AG04450 (cell line): Measurements from ENCODE around the gene EID2B. TPM values are rescaled to one million over a fixed set of nuclear protein-coding genes. Genes with fewer than 3 reads are reported as not detected.

Experiments used
- CTCF ChIA-PET: fragments of 300-600, 350-600 bp; formaldehyde crosslinking; extraction: SDS; loops from one replicate; lab custom pipeline; 2022; ENCODE audit warnings: antibody characterized with exemption, inconsistent platforms; lab: Charles Lee
- POLR2A ChIA-PET: fragments of 350-600 bp; formaldehyde crosslinking; extraction: SDS; loops from one replicate; lab custom pipeline; 2021; ENCODE audit warnings: antibody characterized with exemption, inconsistent platforms; lab: Yijun Ruan, JAX
- DNase-seq: peaks from one replicate; pipeline ENCODE4 v3.0.0-alpha.2; 2011; ENCODE audit warnings: low read depth, low spot score
- H3K27ac ChIP-seq: one replicate; pipeline ENCODE4 v1.5.1; 2012; ENCODE audit warnings: low read depth, low read length, control low read depth
- H3K27me3 ChIP-seq: one replicate; pipeline ENCODE4 v1.6.0; 2012; ENCODE audit warnings: low read length; ENCODE audit not compliant: control insufficient read depth, insufficient read depth
- H3K4me3 ChIP-seq: 2 replicates; pipeline ENCODE4 v1.5.1; 2011; ENCODE audit warnings: mild to moderate bottlenecking, low read depth, low read length, control low read depth
- H3K9me3 ChIP-seq: 2 replicates; pipeline ENCODE4 v1.5.1; 2012; ENCODE audit warnings: low read length; ENCODE audit not compliant: control insufficient read depth, insufficient read depth
- polyA plus RNA-seq: library from polyadenylated mRNA; depleted of rRNA; stranded (reverse); fragments of >200 nt; gene quantifications from 2 replicates; pipeline ENCODE4 v1.2.3, GENCODE V29; 2011
- TF ChIP-seq, protein P1 (sequence below): IDR thresholded peaks from 2 replicates; pipeline ENCODE4 v1.5.1; 2011; ENCODE audit warnings: low read depth, low read length, control low read depth, inconsistent platforms

Gene EID2B
- polyA plus RNA-seq, 1 experiment, result 3.1 TPM

- ChIA-PET POLR2A (interaction anchor here (1.2 kb wide), 1 partner anchor 71 kb away, joined by 4 read pairs; the partner anchor contains the start of gene RPS16), CTCF (interaction anchor here (0.6 kb wide), 1 partner anchor 34 kb away, joined by 3 read pairs; no protein-coding TSS in a partner anchor)
Measured at GRCh38 chr19:39506598-39506943, 26.1 kb downstream of the EID2B start.

GRCh38 chr19:39502640-39503417 is 29.8 kb downstream of the EID2B start:
- H3K27ac ChIP-seq, result no peak overlapping the region
- TF ChIP-seq, protein P1, sequence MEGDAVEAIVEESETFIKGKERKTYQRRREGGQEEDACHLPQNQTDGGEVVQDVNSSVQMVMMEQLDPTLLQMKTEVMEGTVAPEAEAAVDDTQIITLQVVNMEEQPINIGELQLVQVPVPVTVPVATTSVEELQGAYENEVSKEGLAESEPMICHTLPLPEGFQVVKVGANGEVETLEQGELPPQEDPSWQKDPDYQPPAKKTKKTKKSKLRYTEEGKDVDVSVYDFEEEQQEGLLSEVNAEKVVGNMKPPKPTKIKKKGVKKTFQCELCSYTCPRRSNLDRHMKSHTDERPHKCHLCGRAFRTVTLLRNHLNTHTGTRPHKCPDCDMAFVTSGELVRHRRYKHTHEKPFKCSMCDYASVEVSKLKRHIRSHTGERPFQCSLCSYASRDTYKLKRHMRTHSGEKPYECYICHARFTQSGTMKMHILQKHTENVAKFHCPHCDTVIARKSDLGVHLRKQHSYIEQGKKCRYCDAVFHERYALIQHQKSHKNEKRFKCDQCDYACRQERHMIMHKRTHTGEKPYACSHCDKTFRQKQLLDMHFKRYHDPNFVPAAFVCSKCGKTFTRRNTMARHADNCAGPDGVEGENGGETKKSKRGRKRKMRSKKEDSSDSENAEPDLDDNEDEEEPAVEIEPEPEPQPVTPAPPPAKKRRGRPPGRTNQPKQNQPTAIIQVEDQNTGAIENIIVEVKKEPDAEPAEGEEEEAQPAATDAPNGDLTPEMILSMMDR, result peak; percentile 47
- H3K4me3 ChIP-seq, result no peak overlapping the region
- peaks cover 52% of the 10 kb centered on the region for H3K27me3 ChIP-seq
- ChIA-PET CTCF (interaction anchor here (0.5 to 1.7 kb wide), 13 partner anchors 8 to 716 kb away, joined by 3 to 10 read pairs (median 4); partner anchors contain the start of genes EID2, EID2B, TIMM50 and TTC9B), POLR2A (no interaction called here)
- H3K9me3 ChIP-seq, result peaks cover 5% of the 10 kb centered on the region; the same call in 1 of the 2 replicates
- no peak for DNase-seq

More at GRCh38 chr19:39506598-39506943, 26.1 kb downstream of the EID2B start:
- TF ChIP-seq, protein P1, result no peak
- Histone ChIP-seq H3K9me3 (peaks cover 5% of the 10 kb centered on the region; the same call in 1 of the 2 replicates), H3K27ac (no peak overlapping the region), H3K27me3 (peaks cover 26% of the 10 kb centered on the region), H3K4me3 (peak overlapping the region; percentile 60; the same call in 1 of the 2 replicates)
- DNase-seq, result no peak

GRCh38 chr19:39501340-39501739 is 31.3 kb downstream of the EID2B start:
- ChIA-PET POLR2A (no interaction called here), CTCF (no interaction called here)
- Histone ChIP-seq H3K27me3 (peaks cover 52% of the 10 kb centered on the region), H3K4me3 (no peak overlapping the region), H3K27ac (no peak overlapping the region), H3K9me3 (peaks cover 3% of the 10 kb centered on the region; the same call in 1 of the 2 replicates)
- no peak for DNase-seq
- TF ChIP-seq, protein P1, result no peak

DNA sequence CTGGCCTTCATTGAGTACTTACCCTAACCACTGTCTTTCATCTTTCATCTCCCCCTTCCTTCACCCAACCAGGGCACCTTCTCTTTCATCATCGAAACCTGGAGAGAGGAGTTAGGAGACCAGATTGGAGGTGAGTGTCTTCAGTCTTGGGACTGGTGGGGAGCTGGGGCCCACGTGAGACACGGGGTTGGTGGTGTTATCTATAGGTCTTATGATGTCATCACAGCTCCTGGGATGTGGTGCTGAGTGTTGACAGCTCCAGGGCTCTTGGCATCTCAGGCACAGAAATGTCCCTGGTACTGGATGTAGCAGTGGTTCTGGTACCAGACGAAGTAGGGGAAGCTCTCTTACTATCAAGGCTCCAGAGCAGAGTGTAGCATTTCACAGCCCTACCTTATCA is 32.1 kb downstream of the EID2B start:
- peaks cover 3% of the 10 kb centered on the region; the same call in 1 of the 2 replicates for H3K9me3 ChIP-seq
- no peak overlapping the region for H3K4me3 ChIP-seq
- TF ChIP-seq, protein P1, result no peak
- CTCF ChIA-PET, result no interaction called here
- H3K27ac ChIP-seq, result no peak overlapping the region
- POLR2A ChIA-PET, result no interaction called here
- H3K27me3 ChIP-seq, result peaks cover 50% of the 10 kb centered on the region
- no peak for DNase-seq

DNA sequence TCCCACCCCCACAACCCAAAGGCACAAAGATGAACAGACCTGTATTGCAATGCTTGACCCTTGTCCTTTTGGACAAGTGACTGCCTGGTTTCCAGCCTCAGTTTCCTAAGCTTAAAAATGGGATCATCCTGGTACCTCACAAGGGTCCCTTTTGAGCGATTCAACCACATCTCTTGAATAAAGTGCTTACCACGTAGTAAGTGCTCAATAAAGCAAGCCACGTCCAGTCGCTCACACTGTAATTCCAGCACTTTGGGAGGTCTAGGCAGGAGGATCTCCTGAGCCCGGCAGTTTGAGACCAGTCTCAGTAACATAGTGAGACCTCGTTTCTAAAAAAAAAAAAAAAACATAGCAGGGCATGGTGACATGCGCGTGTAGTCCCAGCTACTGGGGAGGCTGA is 32.7 kb downstream of the EID2B start:
- Histone ChIP-seq H3K9me3 (peaks cover 3% of the 10 kb centered on the region; the same call in 1 of the 2 replicates), H3K27ac (no peak overlapping the region), H3K27me3 (peaks cover 50% of the 10 kb centered on the region), H3K4me3 (no peak overlapping the region)
- ChIA-PET CTCF (no interaction called here), POLR2A (interaction anchor here (0.7 kb wide), 1 partner anchor 325 kb away, joined by 5 read pairs; no protein-coding TSS in a partner anchor)
- no peak for DNase-seq
- TF ChIP-seq, protein P1, result no peak
